Cortex of kidney (tissue), 1 donor: Measurements from ENCODE around the gene IGF1R.

ENCODE experiments used
- DNase-seq: peaks from one replicate; lab custom pipeline; 2025; lab: John Stamatoyannopoulos, UW

IGF1R gene

DNA sequence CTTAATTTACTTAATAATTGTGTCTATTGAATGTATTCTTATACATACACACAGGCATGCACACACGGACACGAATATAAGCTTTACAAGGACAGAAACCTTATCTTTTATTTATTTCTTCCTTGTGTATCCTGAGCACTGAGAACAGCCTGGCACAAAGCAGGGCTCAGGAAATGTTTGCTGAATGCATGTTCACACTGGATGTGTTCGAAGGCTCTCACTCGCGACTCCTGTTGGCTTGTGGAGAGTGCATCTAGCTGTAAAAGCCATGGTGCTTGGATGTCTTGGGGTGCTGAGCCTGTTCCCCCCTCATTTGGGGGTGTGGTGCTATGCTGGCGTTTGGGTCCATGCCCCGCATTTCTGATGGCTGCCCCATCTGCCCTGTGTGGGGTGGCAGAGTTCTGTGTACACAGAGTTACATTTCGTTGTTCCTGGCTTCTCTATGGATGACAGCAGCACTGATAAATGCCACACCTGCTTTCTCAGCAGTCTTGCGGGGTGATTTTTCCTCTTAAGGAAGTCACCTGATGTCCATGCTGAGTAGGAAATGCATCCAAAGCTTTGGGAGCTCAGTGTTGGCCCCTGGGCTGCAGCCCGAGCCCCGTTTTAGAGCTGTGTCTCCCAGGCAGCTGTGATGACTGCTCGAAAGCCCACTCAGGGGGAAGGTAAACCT, 148.5 kb downstream of the IGF1R start:
- DNase-seq: no peak

DNA sequence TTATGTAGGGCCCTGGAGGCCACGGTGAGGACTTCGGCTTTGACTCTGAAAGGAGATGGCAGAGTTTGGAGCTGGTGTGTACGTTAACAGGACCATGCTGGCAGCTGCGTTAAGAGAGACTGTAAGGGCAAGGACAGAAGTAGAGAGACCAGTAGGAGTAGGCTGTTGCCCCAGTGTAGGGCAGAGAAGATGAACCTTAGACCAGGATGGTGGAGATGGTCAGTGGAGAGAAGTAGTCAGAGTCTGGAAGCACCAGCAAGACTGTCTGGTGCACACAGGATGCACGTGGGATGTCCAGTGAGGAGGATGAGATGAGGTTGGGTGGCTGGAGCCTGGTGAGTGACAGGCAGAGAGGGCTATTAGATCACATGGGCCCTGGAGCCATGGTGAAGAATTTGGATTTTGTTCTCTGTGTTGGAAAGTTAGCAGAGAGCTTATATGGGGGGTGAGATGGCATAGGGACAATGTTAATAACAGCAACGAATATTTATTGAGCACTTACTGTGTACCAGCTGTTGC, 150.1 kb downstream of the IGF1R start:
- no peak for DNase-seq

DNA sequence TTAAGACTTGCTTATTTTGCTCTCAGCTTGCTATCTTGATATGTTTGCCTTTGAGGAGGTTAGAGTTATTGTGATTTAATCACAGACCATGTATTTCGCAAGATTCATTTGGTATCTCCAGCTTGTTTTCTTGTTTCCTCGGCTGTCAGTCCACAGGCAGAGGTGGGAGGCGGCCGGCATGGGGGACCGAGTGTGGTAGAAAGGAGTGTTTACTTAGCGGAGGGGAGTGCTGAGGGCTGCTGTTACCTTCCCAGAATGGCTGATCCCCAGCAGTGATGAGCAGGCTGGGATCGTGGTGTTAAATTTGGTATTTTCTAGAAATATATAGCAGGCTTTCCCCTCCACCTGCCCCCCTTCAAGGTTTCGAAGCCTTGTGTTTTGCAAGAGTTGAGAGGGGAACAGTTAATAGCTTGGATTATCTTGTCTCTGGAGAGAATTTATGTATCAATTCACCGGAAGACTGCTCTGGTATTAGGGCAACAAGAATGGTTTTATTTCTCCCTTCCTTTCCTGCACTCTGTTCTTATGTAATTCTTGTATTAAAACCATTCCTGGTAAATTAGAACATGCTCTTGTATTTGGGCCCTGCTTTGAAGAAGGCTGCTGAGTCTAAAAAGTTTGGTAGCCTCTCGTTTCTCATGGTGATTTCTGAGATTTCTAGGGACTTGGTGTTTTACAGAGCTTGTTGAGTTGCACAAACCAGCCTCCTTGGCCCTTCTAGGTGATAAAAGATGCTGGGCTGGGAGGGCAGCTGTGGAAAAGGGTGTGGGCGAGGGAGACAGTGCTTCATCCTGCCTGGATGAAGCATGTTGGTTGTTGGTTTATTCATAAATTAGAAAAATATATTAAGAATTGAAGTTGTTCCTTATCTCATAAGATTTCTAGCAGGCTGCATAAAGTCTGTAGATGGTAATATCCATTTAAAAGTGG, 151.4 kb downstream of the IGF1R start:
- DNase-seq: no peak

DNA sequence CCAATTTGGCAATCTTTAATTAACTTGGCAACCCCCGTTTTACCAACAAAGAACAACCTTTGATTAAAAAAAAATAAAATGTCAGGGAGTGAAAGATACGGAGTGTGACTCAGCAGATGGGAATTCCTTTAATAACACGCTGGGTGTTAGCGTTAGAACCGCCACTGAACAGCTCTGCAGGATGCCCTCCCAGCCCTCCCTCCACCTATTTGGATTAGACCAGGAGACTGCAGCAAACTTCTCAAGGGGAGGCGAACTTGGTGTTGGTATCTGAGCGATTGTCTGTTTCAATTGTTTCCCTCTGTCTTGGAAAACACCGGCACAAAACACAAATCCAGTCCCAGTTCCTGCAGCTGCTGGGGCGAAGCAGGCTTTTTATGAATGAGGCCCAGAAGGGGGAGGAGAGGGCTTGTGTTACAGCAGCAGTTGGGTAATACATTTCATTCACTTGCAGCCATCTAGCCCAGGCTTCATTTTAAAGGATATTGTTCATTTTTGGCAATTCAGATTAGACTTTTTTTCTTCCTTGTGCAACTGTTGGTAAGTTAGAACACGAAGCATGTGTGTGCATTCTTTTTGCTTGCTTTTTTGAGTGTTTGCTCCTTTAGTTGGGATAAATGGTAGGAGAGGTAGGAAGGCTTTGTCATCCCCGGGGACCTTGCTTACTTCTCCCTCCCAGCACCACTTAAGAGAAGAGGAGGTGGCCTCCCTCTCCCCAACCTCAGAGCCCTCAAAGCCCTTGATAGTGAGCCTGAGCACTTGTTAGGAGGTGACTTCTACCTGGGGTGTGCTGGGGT, 152.3 kb downstream of the IGF1R start:
- no peak for DNase-seq

DNA sequence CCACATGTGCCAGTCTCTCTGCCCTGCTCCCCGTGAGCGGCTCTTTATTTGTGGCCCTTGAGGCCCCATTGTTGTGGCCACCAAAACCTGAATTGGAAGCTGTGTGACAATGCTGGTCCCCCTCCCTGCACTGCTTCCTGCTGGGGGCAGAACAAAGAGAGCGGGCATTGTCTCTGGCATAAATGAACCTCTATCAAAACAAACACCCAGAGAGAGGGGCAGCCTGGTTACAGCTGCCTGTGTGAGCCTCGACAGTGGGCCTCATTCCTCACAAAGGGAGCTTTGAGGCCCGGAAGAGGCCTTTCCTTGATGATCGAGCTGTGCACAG, 152.9 kb downstream of the IGF1R start:
- no peak for DNase-seq

DNA sequence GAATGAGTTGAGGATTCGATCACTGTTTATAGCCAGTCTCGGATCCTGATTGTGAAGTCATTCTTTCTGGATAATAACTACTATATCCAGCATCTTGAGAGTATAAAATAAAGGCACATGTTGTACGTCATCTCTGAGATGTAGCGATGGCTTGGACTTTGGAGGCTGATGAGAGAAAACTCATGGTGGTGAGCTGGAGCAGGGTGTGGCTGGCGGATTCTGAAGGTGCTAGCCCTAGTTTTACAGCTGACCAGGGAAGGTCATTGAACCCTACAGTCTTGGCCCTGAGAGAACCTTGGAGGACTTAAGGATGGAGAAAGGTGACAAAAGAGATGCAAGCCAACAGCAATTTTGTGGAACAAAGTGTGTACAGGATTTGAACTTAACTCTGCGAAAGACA, 153.8 kb downstream of the IGF1R start:
- DNase-seq: no peak

DNA sequence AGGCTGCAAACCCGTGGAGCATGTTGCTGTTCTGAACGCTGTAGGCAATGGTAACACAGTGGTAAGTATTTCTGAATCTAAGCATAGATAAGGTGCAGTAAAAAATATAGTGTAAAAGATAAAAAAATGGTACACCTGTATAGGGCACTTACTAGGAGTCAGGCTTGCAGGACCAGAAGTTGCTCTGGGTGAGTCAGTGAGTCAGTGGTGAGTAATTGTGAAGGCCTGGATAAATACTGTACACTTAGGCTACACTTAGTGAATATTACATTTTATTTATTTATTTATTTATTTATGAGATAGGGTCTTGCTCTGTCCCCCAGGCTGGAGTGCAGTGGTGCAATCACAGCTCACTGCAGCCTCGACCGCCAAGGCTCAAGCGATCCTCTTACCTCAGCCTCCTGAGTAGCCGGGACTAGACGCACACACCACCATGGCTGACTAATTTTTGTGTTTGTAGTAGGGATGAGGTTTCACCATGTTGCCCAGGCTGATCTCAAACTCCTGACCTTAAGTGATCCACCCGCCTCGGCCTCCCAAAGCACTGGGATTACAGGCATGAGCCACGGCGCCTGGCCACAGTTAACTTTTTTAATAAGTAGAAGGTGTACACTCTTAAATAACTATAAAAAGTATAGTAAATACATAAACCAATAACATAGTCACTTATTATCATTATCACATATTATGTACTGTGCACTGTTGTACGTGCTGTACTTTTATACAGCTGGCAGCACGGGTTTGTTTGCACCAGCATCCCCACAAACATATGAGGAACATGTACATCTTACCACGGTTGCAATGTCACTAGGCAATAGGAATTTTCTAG, 155.1 kb downstream of the IGF1R start:
- no peak for DNase-seq

DNA sequence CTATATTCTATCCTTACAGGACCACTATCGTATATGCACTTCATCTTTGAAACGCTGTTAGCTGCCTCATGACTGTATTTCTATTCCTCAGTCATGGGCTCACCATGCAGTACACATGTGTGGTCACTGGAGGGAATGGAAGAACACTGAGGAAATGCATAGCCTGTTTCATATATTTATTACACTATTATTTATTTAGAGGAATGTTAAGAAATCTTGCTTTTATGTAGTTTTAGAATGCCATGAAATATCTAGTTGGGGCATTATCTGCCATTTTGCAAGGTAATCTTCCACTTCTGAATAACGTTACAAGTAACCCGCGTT, 155.7 kb downstream of the IGF1R start:
- DNase-seq: no peak

DNA sequence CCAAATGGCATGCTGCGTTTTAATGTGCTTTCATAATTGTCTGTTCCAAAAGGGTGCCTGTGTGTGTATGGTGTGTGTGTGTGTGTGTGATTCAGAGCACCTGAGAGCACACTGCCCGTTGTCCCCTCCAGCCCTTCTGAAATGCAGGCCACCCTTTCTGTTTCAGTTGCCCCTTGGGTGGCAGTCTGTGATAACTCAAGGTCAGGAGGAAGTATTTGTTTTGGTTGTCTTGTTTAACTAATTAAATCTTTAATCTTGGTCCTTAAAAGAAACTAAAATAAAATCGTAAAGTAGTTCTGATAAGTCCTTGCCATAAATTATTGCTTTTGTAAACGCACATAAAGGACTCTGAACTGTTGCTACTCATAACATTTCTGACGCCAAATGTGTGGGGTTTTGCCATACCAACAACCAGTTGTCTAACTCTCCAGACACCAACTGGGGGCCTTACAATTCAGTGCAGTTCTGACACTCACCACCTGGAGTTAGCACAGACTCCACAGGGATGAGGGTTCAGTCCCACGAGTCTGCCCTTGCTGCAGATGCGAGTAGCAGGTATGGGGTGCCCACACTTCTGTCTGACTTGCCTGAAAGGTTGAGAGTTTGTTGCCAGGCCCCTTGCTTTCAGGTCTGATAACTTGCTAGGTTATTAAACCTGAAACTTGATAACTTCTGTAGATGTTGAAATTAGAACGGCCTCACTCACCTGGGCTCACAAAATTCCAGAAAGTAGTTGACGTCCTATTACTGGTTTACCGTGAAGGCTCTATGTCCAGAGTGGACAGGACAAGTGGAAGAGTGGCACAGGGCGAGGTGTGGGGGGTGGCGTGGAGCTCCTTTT, 157.3 kb downstream of the IGF1R start:
- no peak for DNase-seq

DNA sequence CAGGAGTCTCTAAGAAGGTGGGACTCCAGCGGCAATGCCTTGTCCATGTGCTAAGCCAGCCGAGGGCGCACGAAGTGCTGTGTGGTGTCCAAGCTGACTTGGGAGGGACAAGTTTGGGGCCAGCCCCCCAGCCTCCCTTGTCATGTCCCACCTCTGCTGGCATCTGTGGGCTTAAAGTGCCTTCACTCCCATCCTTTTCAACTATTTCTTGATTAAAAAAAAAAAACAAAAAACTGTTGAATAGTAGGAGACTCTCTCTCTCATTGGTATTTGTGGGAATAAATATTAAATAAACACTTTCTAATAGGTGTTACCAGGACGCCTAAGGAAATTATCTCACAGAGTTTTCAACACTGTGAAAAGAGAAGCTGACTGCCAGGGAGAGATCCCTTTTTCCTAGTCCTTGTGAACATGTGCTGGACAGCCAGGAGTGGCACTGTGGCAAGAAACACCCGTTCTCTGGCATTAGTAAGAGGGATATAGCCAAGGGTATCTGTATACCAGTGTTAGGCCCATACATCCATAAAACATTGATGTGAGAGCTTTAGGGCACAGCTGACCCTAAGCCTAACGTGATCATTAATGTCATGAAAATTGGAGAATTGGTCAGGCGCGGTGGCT, 158.0 kb downstream of the IGF1R start:
- no peak for DNase-seq

DNA sequence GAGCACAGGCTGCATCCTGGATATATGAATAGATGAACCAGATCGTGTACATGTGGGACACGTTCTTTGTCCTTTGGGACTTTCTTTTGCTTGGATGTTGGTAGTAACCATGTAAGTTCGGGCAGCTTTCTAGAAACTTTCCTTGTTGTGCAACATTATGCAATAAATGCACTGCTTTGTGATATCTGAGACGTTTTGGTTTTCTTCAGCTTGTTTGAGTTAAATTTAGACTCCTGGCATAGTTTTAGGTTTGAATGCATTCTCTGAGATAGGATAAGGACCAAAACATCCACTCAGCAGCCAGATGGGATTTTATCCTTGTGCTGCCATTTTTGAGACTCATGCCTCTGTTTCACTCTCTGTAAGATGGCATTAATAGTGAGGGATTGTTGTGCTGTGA, 158.9 kb downstream of the IGF1R start:
- DNase-seq: no peak

DNA sequence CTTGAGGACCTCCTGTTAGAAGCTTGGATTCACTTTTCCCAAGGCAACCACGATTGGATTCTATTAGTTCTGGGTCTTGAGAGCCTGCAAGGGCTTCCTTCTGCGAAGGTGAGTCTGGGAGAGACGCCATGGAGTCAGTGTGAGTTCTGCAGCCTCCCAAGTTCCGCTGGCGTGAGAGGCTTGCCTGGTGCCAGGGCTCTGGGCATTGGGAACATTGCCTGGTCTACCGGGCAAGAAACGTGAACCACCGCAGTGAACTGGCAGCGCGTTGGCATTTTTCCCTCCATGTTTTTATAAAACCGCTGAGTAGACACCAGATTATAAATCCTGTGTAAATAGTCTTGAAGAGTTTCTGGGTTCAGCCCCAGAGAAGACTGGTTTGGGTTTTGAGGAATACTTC, 160.9 kb downstream of the IGF1R start:
- no peak for DNase-seq

DNA sequence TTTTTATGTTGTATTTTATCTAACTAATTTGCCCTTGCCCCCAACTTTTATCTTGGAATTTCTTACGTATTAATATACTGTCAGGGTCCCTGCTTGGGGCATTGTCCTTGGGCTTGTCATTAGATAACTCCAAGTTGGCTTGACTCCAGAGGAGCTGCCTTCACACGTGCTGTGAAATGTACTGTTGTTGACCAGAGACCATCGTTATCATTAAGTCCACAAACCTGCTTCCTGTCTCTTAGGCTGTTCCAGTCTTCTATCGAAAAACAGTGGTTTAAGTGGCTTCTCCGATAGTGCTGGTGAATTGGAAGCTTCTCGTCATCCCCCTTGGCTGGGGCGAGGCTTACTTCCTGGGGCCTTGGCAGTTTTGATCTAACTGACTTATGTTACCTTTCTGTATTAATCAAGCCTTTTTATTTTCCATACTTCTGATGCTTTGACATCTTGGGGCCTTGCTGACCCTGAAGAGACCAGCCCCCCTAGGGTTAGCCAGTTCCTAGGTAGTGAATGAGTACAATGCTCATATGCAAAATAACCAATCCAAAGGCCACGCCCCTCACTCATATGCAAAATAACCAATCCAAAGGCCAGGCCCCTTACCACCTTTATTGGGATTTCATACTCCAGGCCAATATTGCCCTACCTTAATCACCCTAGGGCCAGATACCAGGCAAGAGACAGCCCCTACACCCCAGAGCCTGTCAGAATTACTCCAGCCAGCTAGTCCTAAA, 164.5 kb downstream of the IGF1R start:
- DNase-seq: no peak

DNA sequence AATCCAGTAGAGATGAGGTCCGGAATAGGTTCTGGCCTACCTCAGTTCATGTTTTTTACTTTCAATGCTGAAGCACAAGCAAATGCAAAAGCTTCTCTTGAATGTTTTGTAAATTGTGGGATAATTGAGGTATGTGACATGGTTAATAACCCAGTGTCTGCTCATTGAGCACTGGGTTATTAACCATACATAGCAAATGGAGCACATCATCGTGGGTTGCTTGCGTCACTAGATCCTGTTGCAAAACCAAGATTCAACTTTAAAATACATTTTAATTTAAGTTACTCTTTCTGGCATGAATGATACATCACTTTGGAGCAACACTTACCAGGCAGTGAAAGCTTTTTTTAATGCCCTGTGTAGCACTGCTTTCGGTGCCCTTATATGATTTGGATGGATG, 165.6 kb downstream of the IGF1R start:
- no peak for DNase-seq

DNA sequence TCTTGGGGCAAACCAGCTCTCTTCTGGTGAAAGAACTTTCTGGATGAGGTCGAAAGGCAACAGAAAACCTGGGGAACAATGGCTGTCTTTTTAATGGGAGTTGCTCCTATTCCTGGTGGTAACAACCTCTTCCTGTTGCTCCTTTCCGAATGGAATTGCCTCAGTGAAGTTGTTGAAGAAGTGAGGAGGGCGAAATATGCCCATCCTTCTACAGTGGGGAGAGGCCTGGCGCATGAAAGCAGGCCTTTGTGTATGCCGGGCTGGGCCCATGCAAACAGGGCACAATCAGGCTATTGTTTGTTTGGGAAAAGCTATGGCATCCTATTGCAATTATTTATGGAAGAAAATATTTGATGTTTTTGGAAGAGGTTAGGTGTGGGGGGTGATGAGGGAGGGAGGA, 166.9 kb downstream of the IGF1R start:
- no peak for DNase-seq

DNA sequence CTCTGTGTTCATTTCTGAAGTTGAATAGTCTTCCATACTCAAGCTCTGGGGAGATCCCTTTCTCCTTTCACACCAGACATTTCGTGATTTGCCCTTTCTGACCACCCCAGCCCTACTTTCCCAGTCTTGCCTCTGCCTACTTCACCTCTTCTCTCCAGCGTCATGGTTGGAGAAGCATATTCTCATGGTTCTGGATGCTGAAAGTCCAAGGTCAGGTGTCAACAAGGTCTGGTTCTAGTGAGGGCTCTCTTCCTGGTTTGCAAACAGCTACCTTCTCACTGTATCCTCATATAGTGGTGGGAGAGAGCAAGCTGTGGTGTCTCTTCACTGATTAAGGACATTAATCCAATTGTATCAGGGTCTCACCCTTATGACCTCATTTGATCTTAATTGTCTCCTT, 169.4 kb downstream of the IGF1R start:
- DNase-seq: no peak

DNA sequence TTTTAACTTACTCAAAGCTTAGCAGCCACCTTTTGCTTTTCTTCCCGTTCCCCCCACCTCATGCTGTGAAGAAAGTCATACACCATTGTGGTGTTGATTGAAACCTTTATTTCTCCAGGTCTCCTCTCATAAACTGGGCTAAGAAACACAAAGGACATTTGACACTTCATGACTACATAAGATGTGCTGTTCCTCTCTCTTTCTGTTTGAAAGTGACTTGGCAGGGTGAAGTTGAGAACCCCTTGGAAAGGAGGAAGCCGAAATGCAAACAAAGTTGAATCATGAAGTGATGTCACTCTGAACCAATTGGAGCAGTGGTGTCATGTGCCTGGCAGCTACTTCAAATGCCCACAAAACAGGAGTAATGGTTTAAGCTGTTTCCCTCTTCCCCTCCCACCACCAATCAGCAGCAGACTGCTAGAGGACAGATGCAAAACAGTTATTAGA, 174.7 kb downstream of the IGF1R start:
- DNase-seq: no peak

DNA sequence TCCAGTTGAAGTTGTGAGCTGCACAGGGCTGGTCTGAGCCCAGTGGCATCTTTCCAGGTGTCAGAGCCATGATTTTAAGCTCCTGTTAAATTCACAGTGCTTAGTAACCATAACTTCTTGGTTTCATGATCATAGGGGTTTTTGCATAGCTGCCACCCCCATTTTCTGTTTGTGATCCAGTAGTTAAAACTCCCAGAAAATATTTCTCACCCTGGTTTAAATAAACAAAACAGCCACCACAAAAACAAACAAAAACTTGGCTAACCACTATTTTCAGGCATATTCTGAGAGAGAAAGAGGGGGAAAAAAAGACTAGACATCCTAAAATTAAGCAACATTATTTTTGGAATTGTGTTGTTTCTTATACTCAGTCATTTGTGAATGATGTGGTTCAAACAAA, 175.3 kb downstream of the IGF1R start:
- DNase-seq: no peak

DNA sequence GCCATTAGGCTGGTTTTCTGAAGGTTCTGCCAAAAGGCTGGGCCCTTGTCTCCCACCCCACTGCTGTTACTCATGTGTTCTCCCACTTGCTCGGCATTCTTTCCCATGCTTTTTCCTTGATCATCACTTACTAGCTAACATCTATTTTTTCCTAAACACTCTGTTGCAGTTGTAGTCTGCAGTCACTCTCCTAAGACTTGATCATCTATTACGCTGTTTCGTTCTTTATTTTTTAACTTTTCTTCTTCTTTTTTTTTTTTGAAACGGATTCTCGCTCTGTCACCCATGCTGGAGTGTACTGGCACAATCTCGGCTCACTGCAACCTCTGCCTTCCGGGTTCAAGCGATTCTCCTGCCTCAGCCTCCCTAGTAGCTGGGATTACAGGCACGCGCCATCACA, 176.3 kb downstream of the IGF1R start:
- no peak for DNase-seq

DNA sequence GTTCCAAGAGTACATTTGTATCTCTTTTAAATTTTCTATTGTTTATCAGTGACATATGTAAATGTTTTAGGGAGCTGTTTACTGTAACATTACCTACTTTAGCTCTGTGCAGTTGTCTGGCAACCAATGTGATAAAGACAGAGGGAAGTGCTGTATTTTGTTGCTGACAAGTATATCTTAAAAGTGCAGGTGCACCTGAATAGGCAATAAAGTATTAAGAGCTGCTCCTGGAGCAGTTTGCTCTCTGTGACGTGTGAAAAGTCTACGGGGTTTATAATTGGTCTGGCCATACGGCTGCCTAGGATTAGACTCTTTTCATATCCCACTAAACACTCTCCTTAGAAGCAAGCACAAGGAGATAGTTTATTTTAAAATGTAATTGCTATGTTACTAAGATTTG, 178.3 kb downstream of the IGF1R start:
- DNase-seq: no peak
